GM12865 (cell line): Measurements from ENCODE around the gene GDPD5.

Source experiments
- DNase-seq: peaks from one replicate; pipeline ENCODE4 v3.0.0; 2010; ENCODE audit warnings: low read depth
- H3K4me3 ChIP-seq: 2 replicates; pipeline ENCODE4 v1.5.1; 2011; ENCODE audit warnings: mild to moderate bottlenecking, low read depth, low read length, control low read depth
- TF ChIP-seq, protein P1 (sequence below): IDR thresholded peaks from 2 replicates; pipeline ENCODE4 v1.5.1; 2011; ENCODE audit warnings: low read length, control low read depth, low read depth, inconsistent platforms; ENCODE audit not compliant: insufficient read depth; ENCODE audit errors: missing control alignments

The GDPD5 gene

DNA sequence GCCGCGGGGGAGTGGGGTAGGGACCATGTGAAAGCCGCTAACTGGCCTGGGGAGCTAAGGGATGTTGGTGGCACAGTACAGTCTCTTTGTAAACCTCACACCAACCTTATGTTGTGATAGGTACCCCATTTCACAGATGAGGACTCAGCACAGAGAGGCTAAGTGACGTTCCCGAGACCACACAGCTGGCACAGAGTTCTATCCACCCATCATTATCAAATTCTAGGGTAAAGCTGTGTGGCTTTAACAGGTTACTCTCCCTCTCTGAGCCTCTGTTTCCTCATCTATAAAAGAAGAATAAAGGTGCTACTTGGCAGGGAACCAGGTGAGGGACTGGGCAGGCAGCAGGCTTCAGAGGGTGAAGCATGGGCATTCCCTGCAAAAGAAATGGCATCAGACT is 1.4 kb upstream of the GDPD5 start:
- H3K4me3 ChIP-seq, result no peak overlapping the region
- TF ChIP-seq, protein P1, sequence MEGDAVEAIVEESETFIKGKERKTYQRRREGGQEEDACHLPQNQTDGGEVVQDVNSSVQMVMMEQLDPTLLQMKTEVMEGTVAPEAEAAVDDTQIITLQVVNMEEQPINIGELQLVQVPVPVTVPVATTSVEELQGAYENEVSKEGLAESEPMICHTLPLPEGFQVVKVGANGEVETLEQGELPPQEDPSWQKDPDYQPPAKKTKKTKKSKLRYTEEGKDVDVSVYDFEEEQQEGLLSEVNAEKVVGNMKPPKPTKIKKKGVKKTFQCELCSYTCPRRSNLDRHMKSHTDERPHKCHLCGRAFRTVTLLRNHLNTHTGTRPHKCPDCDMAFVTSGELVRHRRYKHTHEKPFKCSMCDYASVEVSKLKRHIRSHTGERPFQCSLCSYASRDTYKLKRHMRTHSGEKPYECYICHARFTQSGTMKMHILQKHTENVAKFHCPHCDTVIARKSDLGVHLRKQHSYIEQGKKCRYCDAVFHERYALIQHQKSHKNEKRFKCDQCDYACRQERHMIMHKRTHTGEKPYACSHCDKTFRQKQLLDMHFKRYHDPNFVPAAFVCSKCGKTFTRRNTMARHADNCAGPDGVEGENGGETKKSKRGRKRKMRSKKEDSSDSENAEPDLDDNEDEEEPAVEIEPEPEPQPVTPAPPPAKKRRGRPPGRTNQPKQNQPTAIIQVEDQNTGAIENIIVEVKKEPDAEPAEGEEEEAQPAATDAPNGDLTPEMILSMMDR, result no peak
- no peak for DNase-seq

DNA sequence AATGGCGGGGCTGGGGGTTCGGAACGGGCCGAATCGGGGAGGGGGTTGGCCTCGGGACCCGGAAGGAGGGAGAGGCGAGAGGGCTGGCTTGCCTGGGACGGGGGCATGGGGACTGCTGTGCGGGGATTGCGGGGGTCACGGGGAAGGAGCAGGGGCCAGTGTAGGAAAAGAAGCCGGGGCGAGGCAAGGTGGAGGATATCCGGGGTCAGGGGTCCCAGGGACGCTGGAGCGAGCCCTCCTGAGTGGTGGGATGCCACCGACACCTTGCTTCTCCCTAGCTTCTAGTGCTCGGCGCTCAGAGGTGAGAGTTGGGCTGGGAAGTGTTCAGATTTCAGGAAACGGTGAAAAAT is 426 bp upstream of the GDPD5 start:
- no peak for DNase-seq
- TF ChIP-seq, protein P1, result no peak
- H3K4me3 ChIP-seq, result peak overlapping the region; percentile 70

DNA sequence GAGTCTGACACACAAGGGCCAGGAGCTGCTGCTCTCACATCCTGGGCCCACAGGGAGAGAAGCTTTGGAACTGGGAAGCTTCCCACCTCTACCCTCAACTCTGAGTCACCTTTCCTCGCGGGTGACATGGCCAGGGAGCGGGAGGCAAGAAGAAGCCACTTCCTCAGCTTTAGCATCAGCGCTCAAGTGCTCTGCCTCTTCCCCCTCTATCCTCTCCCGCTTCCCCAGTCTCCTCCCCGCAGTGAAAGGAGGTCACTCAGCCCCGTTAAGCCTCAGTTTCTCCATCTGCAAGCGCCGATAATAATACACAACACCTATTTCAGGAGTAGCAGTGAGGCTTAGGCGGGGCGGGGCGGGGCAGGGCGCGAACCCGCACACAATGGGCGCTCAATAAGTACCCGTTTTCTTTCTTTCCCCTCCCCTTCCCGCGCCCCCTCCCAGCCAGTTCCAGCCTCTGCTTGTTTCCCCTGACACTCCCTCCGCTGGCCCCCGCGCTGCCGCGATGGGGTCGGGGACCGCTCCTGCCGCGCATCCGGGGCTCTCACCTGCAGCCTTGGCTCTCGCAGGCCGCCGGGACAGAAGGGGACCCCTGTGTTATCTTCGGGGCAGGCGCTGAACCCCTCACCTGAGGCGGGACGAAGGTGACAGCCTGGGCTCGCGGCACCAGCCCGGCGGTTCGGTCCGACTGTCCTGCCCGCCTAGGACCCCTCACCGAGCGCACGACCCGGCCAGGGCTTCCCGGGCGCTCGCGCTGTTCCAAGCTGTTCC is 892 bp downstream of the GDPD5 start:
- TF ChIP-seq, protein P1, result no peak
- peak overlapping the region; percentile 72 for H3K4me3 ChIP-seq
- DNase-seq, result no peak

DNA sequence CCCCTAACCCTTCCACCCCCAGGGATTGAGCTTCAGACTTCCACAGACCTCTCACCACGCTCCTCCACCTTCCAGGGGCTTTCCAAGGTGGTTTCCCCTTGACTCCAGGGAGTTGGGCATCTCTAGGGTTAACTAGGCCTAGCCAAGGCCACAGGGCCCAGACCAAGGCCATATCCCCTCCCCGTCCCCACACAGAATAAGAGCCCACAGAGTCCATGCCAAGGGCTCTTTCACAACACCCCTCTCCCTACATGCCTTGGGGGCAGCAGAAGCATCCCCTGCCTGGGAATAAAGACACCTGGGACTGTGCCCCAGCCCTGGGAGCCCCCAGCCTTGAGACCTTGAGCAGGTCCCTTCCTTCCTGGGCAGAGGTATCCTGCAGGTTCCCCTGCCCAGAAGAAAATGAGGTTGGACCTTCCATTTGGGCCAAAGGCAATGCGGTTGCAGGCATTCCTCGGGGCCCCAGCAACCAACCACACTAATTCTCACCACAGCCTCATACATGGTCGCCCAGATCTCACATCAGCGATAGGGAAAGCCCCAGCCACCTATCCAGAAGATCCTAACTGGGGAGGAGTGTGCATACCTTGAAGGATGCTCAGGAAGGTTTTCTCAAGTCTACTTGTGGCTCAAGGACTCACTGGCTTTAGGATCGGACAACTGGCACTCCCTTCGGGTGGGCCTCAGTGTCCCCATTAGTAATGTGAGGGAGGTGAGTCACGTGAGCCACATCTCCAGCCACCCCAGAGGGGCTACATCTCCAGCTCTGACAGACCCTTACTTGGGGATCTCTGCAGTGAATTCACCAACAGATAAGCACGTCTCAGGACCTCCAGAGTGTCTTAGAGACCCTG is 1.7 kb downstream of the GDPD5 start:
- peak; percentile 42 for DNase-seq
- TF ChIP-seq, protein P1, result no peak
- peak overlapping the region; percentile 72 for H3K4me3 ChIP-seq

DNA sequence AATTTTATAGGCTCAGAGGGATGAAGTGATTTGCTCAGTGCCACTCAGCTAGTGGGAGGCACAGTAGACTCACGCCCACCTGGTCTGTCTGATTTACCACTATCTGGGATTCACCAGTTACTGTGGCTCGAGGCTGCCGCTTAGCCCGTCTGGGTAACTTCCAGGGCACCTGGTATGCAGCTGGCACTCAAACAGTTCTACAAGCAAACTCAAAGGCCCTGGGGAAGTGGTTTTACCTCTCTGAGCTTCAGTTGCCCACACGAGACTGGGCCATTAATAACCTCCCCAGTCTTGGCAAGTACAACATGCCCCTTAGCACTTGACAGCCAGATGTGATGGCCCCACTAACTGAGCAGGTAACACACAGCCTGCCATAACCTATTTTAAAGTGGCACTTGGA is 2.6 kb downstream of the GDPD5 start:
- TF ChIP-seq, protein P1, result no peak

DNA sequence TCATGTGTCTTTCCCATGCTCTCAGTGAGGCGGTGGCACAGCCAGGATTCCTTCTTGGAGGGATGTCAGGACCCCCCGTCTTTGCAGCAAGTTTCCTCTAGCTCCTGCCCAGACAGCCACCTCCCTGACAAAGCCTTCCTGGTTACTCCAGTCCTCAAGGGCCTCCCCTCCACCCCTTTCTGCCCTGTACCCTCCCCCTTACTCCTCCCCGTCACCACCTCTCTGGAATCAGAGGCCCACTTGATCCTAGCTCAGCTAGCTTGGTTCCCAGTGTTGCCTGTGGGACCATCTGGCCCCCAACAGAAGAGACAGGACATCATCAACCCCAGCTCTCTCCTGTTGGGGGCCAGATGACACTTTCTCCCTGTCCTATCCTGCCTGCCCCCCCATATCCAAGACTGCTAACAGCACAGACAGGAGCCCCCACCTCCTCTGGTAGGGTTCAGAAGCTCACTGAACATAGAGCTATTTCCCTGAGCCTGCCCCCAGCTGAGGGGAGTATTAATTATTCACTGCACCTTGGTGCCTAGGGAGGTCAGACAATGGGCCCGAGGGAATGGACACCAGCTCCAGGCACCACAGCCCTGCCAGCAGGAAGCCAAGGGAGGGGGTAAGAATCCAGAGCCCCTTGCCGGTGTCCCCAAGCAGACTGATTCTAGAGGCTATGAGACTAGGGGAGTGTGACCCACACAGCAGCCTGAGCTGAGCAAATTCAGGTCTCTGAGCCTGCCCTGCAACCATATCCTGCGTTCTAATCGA is 3.3 kb downstream of the GDPD5 start:
- TF ChIP-seq, protein P1, result no peak
- H3K4me3 ChIP-seq, result no peak overlapping the region
- no peak for DNase-seq

More for the DNA sequence above, 2.6 kb downstream of the GDPD5 start:
- peak; percentile 50 for DNase-seq
- H3K4me3 ChIP-seq, result no peak overlapping the region
